ENCODE data around the gene DEPDC5.

Gene DEPDC5

GRCh38 chr22:31953261-31953660 lies 199.4 kb downstream of the DEPDC5 start:
- no peak for DNase-seq

GRCh38 chr22:31954535-31955523 lies 201.0 kb downstream of the DEPDC5 start:
- no peak for DNase-seq

DNA sequence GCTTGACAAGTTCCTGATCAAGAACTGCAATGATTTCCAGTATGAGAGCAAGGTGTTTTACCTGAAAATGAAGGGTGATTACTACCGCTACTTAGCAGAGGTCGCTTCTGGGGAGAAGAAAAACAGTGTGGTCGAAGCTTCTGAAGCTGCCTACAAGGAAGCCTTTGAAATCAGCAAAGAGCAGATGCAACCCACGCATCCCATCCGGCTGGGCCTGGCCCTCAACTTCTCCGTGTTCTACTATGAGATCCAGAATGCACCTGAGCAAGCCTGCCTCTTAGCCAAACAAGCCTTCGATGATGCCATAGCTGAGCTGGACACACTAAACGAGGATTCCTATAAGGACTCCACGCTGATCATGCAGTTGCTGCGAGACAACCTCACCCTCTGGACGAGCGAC lies 202.5 kb downstream of the DEPDC5 start:
- DNase-seq = no peak
